CD14-positive monocyte (primary cell): Measurements from ENCODE around the gene ARHGAP11A. TPM values are rescaled to one million over a fixed set of nuclear protein-coding genes. Genes with fewer than 3 reads are reported as not detected.

Experiments used
- DNase-seq, 3 donors: peaks; one replicate each; pipeline ENCODE4 v3.0.0-alpha.2; 2011 to 2022
- H2AFZ ChIP-seq: 2 replicates; pipeline ENCODE4 v1.6.0; 2012; ENCODE audit warnings: mild to moderate bottlenecking, low read depth, low read length, inconsistent platforms; ENCODE audit not compliant: insufficient read depth, poor library complexity, severe bottlenecking
- H3K27ac ChIP-seq, 2 donors: 1 replicate in 1 of 2; 2 replicates in 1 of 2; pipeline ENCODE4 v1.5.1; 2012 to 2013; ENCODE audit warnings: low read length in 2 of 2, control low read depth in 1 of 2, inconsistent platforms in 1 of 2, low read depth in 1 of 2, mild to moderate bottlenecking in 1 of 2
- H3K27me3 ChIP-seq, 2 donors: one replicate each; pipeline versions ENCODE4 v1.6.0 to v1.6.1; 2011 to 2013; ENCODE audit warnings: low read length in 2 of 2; ENCODE audit not compliant: control insufficient read depth in 2 of 2, insufficient read depth in 2 of 2
- H3K36me3 ChIP-seq, 2 donors: replicated peaks in 1 of 2; 1 replicate in 1 of 2; 2 replicates in 1 of 2; pipeline versions ENCODE4 v1.5.1 to v1.6.1; 2012 to 2013; ENCODE audit warnings: low read length in 2 of 2, control low read depth in 1 of 2, inconsistent platforms in 1 of 2, mild to moderate bottlenecking in 1 of 2; ENCODE audit not compliant: insufficient read depth in 2 of 2, control insufficient read depth in 1 of 2
- H3K4me1 ChIP-seq, 2 donors: 1 replicate in 1 of 2; 2 replicates in 1 of 2; pipeline versions ENCODE4 v1.5.1 to v1.6.1; 2012 to 2013; ENCODE audit warnings: low read length in 2 of 2, control low read depth in 1 of 2, inconsistent platforms in 1 of 2, mild to moderate bottlenecking in 1 of 2, moderate library complexity in 1 of 2; ENCODE audit not compliant: insufficient read depth in 2 of 2, control insufficient read depth in 1 of 2
- H3K4me2 ChIP-seq: replicated peaks from 2 replicates; pipeline ENCODE3; 2012; ENCODE audit warnings: low read length, moderate library complexity, mild to moderate bottlenecking; ENCODE audit not compliant: poor library complexity, severe bottlenecking; ENCODE audit errors: extremely low read depth
- H3K4me3 ChIP-seq, 3 experiments: fragments of 200-600 bp in 1 of 3; sonication (generic) in 1 of 3; replicated peaks in 1 of 3; 1 replicate in 2 of 3; 2 replicates in 1 of 3; pipeline ENCODE4 v1.5.1; 2011 to 2013; ENCODE audit warnings: low read length in 3 of 3, mild to moderate bottlenecking in 3 of 3, control low read depth in 2 of 3, low read depth in 2 of 3, inconsistent platforms in 1 of 3, moderate library complexity in 1 of 3
- H3K79me2 ChIP-seq: 2 replicates; pipeline ENCODE4 v1.6.0; 2012; ENCODE audit warnings: mild to moderate bottlenecking, control low read depth, inconsistent platforms, low read length, moderate library complexity; ENCODE audit not compliant: insufficient read depth
- H3K9ac ChIP-seq: 2 replicates; pipeline ENCODE4 v1.6.0; 2017; ENCODE audit warnings: low read length, mild to moderate bottlenecking; ENCODE audit not compliant: insufficient read depth, poor library complexity, severe bottlenecking
- H3K9me3 ChIP-seq, 2 donors: replicated peaks in 1 of 2; 1 replicate in 1 of 2; 2 replicates in 1 of 2; pipeline versions ENCODE4 v1.5.1 to v1.6.1; 2012 to 2013; ENCODE audit warnings: low read length in 2 of 2, control low read depth in 1 of 2; ENCODE audit not compliant: control insufficient read depth in 1 of 2, insufficient read depth in 1 of 2
- H4K20me1 ChIP-seq: 2 replicates; pipeline ENCODE4 v1.6.0; 2012; ENCODE audit warnings: mild to moderate bottlenecking, low read length, control low read depth, moderate library complexity; ENCODE audit not compliant: insufficient read depth
- H3K27ac Mint-ChIP-seq, 7 donors: one replicate each; pipeline ENCODE4 v1.8.0; 2020; ENCODE audit warnings: mild to moderate bottlenecking in 7 of 7, mixed read lengths in 7 of 7, moderate library complexity in 6 of 7, inconsistent platforms in 2 of 7
- H3K27me3 Mint-ChIP-seq, 3 donors: one replicate each; pipeline ENCODE4 v1.8.0; 2021 to 2022; ENCODE audit warnings: low read depth in 3 of 3, mild to moderate bottlenecking in 3 of 3, mixed read lengths in 3 of 3, moderate library complexity in 3 of 3, inconsistent platforms in 1 of 3
- H3K36me3 Mint-ChIP-seq, 2 donors: one replicate each; pipeline ENCODE4 v1.8.0; 2020; ENCODE audit warnings: mixed read lengths in 2 of 2, inconsistent platforms in 1 of 2, mild to moderate bottlenecking in 1 of 2
- H3K4me1 Mint-ChIP-seq: one replicate; pipeline ENCODE4 v1.8.0; 2020; ENCODE audit warnings: mild to moderate bottlenecking, mixed read lengths
- H3K4me3 Mint-ChIP-seq, 2 donors: one replicate each; pipeline ENCODE4 v1.8.0; 2020; ENCODE audit warnings: mild to moderate bottlenecking in 2 of 2, mixed read lengths in 2 of 2, moderate library complexity in 1 of 2
- H3K9me3 Mint-ChIP-seq, 7 donors: one replicate each; pipeline ENCODE4 v1.8.0; 2020 to 2022; ENCODE audit warnings: mixed read lengths in 7 of 7, mild to moderate bottlenecking in 6 of 7, moderate library complexity in 6 of 7, inconsistent platforms in 2 of 7
- CTCF ChIP-seq: fragments of 200-600 bp; IDR thresholded peaks from one replicate; pipeline ENCODE4 v1.8.0; 2022; ENCODE audit warnings: antibody characterized with exemption, mild to moderate bottlenecking
- WGBS: methylation state at CpG from one replicate; pipeline ENCODE4 v1.1.5; 2013; ENCODE audit warnings: missing lambda C conversion rate; ENCODE audit not compliant: insufficient coverage; 5-methylcytosine and 5-hydroxymethylcytosine counted together
- intact Hi-C, 2 donors: fragments of 100-400 bp; cut with micrococcal nuclease; formaldehyde crosslinking; loops; one replicate each; pipeline versions ENCODE4 v1.15.0 to v1.15.1; 2023
- polyA plus RNA-seq, 3 donors: library from polyadenylated mRNA; depleted of rRNA in 1 of 3; unstranded in 2 of 3; stranded (reverse) in 1 of 3; fragments of 300-500 nt in 2 of 3; fragments of >200 nt in 1 of 3; fragmentation: Illumina TruSeq in 2 of 3; gene quantifications; 1 replicate in 2 of 3; 2 replicates in 1 of 3; pipeline ENCODE4 v1.2.3, GENCODE V29; 2012 to 2021

Gene ARHGAP11A
- polyA plus RNA-seq, 3 donors, result 0.91 to 1.6 (median 1.4) TPM

GRCh38 chr15:32669896-32670611 lies 54.8 kb downstream of the ARHGAP11A start:
- Mint-ChIP-seq H3K4me3 (no peak overlapping the region), H3K4me1 (no peaks in the 10 kb centered on the region), H3K36me3 (peaks cover 8 to 36% of the 10 kb centered on the region in 2 donors), H3K27me3 (peaks cover 0 to 2% (median 1%) of the 10 kb centered on the region in 3 donors), H3K9me3 (peaks cover 0 to 1% (median 0%) of the 10 kb centered on the region in 7 donors), H3K27ac (peak overlapping the region in 1 of 7 donors; percentile 41)
- H3K27me3 ChIP-seq, result no peaks in the 10 kb centered on the region
- H4K20me1 ChIP-seq, result no peaks in the 10 kb centered on the region
- 93% methylated on average over 4 of the region's 5 CpGs for WGBS
- no peak overlapping the region for H2AFZ ChIP-seq
- no peak overlapping the region for H3K4me2 ChIP-seq
- TF ChIP-seq CTCF, result no peak
- no peak for DNase-seq
- H3K4me1 ChIP-seq, result no peaks in the 10 kb centered on the region
- no peak overlapping the region for H3K4me3 ChIP-seq
- H3K79me2 ChIP-seq, result no peaks in the 10 kb centered on the region
- H3K27ac ChIP-seq, result no peak overlapping the region
- H3K9ac ChIP-seq, result no peak overlapping the region
- H3K36me3 ChIP-seq, result no peaks in the 10 kb centered on the region
- no peaks in the 10 kb centered on the region for H3K9me3 ChIP-seq
- intact Hi-C loops, result loop anchor here in 1 of 2 donors (10.0 kb wide), 1 partner anchor 325 kb away; no protein-coding TSS in a partner anchor

- Histone ChIP-seq H3K36me3 (no peaks in the 10 kb centered on the region), H3K4me3 (no peak overlapping the region), H3K4me1 (peaks cover 0 to 5% of the 10 kb centered on the region in 2 donors), H3K4me2 (no peak overlapping the region), H3K27me3 (no peaks in the 10 kb centered on the region), H2AFZ (no peak overlapping the region), H3K27ac (no peak overlapping the region), H3K9me3 (no peaks in the 10 kb centered on the region), H3K9ac (no peak overlapping the region), H3K79me2 (no peaks in the 10 kb centered on the region), H4K20me1 (no peaks in the 10 kb centered on the region)
- Mint-ChIP-seq H3K4me1 (peaks cover 5% of the 10 kb centered on the region), H3K36me3 (peaks cover 6 to 30% of the 10 kb centered on the region in 2 donors), H3K27me3 (peaks cover 0 to 2% (median 1%) of the 10 kb centered on the region in 3 donors), H3K27ac (no peak overlapping the region), H3K9me3 (peaks cover 0 to 1% (median 0%) of the 10 kb centered on the region in 7 donors), H3K4me3 (no peak overlapping the region)
- WGBS, result no CpG with 5 or more reads among the region's 3 CpGs
- no peak for TF ChIP-seq CTCF
- DNase-seq, result no peak
- intact Hi-C loops, result no loop called here
These were observed 55.3 kb downstream of the ARHGAP11A start for GRCh38 chr15:32670623-32671022.
